Pancreas (tissue), 10 donors: Measurements from ENCODE around the gene TFDP2. TPM values are rescaled to one million over a fixed set of nuclear protein-coding genes. Genes with fewer than 3 reads are reported as not detected.

Source experiments
- ATAC-seq, 4 donors: fragments of 200-7000 bp; cut with Tn5 transposase; one replicate each; pipeline versions ENCODE4 v1.8.0 to v1.9.1; 2020; ENCODE audit warnings: mild to moderate bottlenecking in 4 of 4, moderate library complexity in 4 of 4
- DNase-seq, 6 donors: peaks; one replicate each; pipeline ENCODE4 v3.0.0-alpha.2; 2020
- FAIRE-seq: peaks from 2 replicates; lab custom pipeline; 2012; peaks lifted over from hg19 to GRCh38; lab: Jason Lieb, UNC
- H3K27ac ChIP-seq, 4 donors: fragments of 200-600 bp; sonication (generic); 1 replicate in 3 of 4; 2 replicates in 1 of 4; pipeline versions ENCODE4 v1.5.0 to v1.8.0; 2020
- H3K27me3 ChIP-seq, 4 donors: fragments of 200-600 bp; one replicate each; pipeline ENCODE4 v1.8.0; 2021
- H3K36me3 ChIP-seq, 3 donors: fragments of 200-600 bp; sonication (generic) in 1 of 3; one replicate each; pipeline versions ENCODE4 v1.5.0 to v1.8.0; 2020 to 2021
- H3K4me1 ChIP-seq, 3 donors: fragments of 200-600 bp; one replicate each; pipeline ENCODE4 v1.8.0; 2021
- H3K4me3 ChIP-seq, 4 donors: fragments of 200-600 bp; sonication (generic) in 2 of 4; one replicate each; pipeline versions ENCODE4 v1.5.0 to v1.8.0; 2020 to 2021
- H3K9me3 ChIP-seq, 4 donors: fragments of 200-600 bp; one replicate each; pipeline ENCODE4 v1.8.0; 2021
- WGBS, 2 donors: extraction: QIAGEN DNeasy Blood & Tissue Kit; methylation state at CpG; one replicate each; pipeline ENCODE4 v1.1.7; 2013; 5-methylcytosine and 5-hydroxymethylcytosine counted together
- intact Hi-C, 3 donors: fragments of 100-400 bp; cut with DNase I; formaldehyde crosslinking; loops; one replicate each; pipeline versions ENCODE4 v1.11.1 to v1.14.2; 2022
- polyA plus RNA-seq, 2 donors: library from polyadenylated mRNA; stranded (reverse); fragments of 200-250 nt; gene quantifications; one replicate each; pipeline ENCODE4 v1.2.3, GENCODE V29; 2013
- total RNA-seq, 6 donors: library from RNA; stranded (reverse); fragmentation: NEBNext Ultra II Directional in 4 of 6; extraction: Animal tissue kit (Norgen Biotek cat#: 25700) in 4 of 6; gene quantifications; one replicate each; pipeline versions ENCODE4 v1.2.1 to v1.2.4, GENCODE V29; 2021 to 2023
- TF ChIP-seq, protein P1 (sequence below), 4 donors: fragments of 200-600 bp; sonication (generic) in 3 of 4; IDR thresholded peaks; one replicate each; pipeline versions ENCODE4 v1.5.0 to v1.8.0; 2021; ENCODE audit warnings: antibody characterized with exemption in 4 of 4
- donor health status: healthy with polysubstance abuse.
- donor health status: DM: no; HTN: no; CAD: no; lungs with moderate emphysema.
- donor health status: DM: no; HTN: no; CAD: no.
- donor health status: control.
- donor health status: control.
- donor health status: Bipolar disorder and iron deficiency.
- donor health status: DM: yes; HTN: yes; CAD: no.
- donor health status: DM: no; HTN: no; CAD: no.
- donor health status: DM: no; HTN: no; CAD: no.
- donor health status: DM: yes; HTN: yes; CAD: no.

Gene TFDP2
- total and polyA plus RNA-seq, 8 donors: 4.6 to 25.7 (median 16.8) TPM

DNA sequence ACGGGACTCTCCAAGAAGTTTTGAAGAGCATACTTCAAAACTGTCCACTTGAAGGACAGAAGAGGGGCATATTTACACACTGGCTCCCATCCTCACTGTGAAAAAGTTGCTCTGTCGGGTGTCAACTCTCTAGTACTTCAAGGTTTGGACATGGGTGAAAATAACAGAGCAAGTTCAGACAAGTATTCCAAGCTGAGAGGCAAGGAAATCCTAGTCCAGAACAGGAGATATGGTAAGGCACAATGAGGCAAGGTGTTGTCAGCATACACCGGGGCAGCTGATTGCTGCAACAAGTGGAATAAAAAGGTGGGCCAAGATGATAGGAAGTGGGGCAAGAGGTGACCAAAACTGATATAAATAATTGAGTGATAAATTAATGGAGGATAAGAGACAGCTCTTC is 4.8 kb upstream of the TFDP2 start:
- FAIRE-seq: no peak

DNA sequence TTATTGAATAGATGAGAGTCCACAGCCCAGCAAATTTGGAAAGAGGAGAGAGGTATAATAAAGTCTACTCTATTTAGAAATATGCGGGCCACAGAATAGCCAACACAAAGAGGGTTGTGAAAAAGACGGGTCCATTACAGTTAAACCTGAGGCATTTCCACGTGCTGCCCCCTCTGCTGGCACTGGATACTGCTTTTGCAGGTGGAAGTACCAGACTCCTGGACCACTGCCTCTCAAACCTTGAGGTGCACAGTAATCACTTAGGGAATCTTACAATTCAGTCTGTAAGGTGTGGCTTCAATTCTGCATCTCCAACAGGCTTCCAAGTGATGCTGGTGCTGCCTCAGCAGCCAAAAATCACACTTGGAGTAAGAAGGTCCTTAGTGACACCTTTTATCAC is 3.0 kb upstream of the TFDP2 start:
- DNase-seq (no peak), FAIRE-seq (no peak), ATAC-seq (no peak)
- intact Hi-C loops: no loop called here
- 23 to 25% methylated on average over 3 of the region's 3 CpGs for WGBS, 2 donors
- TF ChIP-seq, protein P1, sequence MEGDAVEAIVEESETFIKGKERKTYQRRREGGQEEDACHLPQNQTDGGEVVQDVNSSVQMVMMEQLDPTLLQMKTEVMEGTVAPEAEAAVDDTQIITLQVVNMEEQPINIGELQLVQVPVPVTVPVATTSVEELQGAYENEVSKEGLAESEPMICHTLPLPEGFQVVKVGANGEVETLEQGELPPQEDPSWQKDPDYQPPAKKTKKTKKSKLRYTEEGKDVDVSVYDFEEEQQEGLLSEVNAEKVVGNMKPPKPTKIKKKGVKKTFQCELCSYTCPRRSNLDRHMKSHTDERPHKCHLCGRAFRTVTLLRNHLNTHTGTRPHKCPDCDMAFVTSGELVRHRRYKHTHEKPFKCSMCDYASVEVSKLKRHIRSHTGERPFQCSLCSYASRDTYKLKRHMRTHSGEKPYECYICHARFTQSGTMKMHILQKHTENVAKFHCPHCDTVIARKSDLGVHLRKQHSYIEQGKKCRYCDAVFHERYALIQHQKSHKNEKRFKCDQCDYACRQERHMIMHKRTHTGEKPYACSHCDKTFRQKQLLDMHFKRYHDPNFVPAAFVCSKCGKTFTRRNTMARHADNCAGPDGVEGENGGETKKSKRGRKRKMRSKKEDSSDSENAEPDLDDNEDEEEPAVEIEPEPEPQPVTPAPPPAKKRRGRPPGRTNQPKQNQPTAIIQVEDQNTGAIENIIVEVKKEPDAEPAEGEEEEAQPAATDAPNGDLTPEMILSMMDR (IDR thresholded peaks at IDR 0.05): no peak
- H3K36me3 ChIP-seq: no peaks in the 10 kb centered on the region
- H3K4me3 ChIP-seq: no peak overlapping the region
- no peaks in the 10 kb centered on the region for H3K9me3 ChIP-seq
- no peaks in the 10 kb centered on the region for H3K27me3 ChIP-seq
- peaks cover 5 to 9% (median 6%) of the 10 kb centered on the region in 3 donors for H3K4me1 ChIP-seq
- no peak overlapping the region for H3K27ac ChIP-seq

More for the DNA sequence above, 4.8 kb upstream of the TFDP2 start:
- no peaks in the 10 kb centered on the region for H3K27me3 ChIP-seq
- TF ChIP-seq, protein P1 (IDR thresholded peaks at IDR 0.05): no peak
- WGBS, 2 donors: 79 to 85% methylated on average over 3 of the region's 3 CpGs
- H3K9me3 ChIP-seq: no peaks in the 10 kb centered on the region
- no peak overlapping the region for H3K27ac ChIP-seq
- intact Hi-C loops: no loop called here
- no peak overlapping the region for H3K4me3 ChIP-seq
- no peaks in the 10 kb centered on the region for H3K36me3 ChIP-seq
- ATAC-seq (no peak), DNase-seq (no peak)
- H3K4me1 ChIP-seq: no peaks in the 10 kb centered on the region

DNA sequence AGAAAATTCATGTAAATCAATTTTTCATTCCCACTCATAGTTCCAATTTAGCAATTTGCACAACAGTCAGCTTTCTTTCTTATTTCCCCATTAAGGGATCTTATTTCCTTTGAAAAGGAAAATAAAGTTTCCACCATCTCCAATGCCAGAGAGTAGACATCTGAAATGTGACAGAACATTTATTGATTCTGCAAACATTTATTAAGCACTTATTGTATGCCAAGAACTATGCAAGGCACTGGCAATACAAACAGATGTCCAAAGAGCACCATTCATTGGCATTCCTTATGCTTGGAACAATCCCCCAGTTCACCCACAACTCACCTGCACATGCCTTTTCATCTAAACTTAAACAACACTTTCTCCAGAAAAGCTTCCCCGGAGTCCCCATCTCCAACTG is 2.5 kb upstream of the TFDP2 start:
- Histone ChIP-seq H3K27ac (no peak overlapping the region), H3K27me3 (no peaks in the 10 kb centered on the region), H3K9me3 (no peaks in the 10 kb centered on the region), H3K4me1 (peaks cover 5 to 9% (median 6%) of the 10 kb centered on the region in 3 donors), H3K36me3 (no peaks in the 10 kb centered on the region), H3K4me3 (no peak overlapping the region)
- WGBS, 2 donors: 74 to 86% methylated on average over 1 of the region's 1 CpG
- intact Hi-C loops: no loop called here
- FAIRE-seq (no peak), DNase-seq (no peak), ATAC-seq (no peak)
- TF ChIP-seq, protein P1 (IDR thresholded peaks at IDR 0.05): no peak

DNA sequence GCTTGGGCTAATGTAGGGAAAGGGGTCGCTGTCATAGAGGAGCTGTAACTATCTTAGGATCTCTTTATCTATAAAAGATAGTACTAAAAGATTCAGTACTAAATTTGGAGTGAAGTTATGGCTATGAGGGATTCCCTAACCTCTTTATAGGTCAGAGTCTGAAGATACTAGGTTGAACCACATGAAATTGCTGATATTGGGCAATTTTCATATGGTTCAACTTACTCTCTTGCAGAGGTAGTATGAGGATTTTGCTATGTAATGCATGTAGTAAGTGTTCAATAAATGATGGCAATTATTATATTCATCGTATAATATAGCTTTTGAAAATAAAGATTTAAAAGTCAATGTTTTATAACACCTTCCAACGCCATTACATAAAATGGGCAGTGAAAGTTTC is 1.9 kb upstream of the TFDP2 start:
- no peaks in the 10 kb centered on the region for H3K27me3 ChIP-seq
- DNase-seq: no peak
- intact Hi-C loops: no loop called here
- 79% methylated on average over 3 of the region's 3 CpGs for WGBS, 2 donors
- no peak for ATAC-seq
- FAIRE-seq: no peak
- TF ChIP-seq, protein P1 (IDR thresholded peaks at IDR 0.05): no peak
- H3K9me3 ChIP-seq: no peaks in the 10 kb centered on the region
- H3K4me1 ChIP-seq: peaks cover 5 to 9% (median 6%) of the 10 kb centered on the region in 3 donors
- H3K36me3 ChIP-seq: no peaks in the 10 kb centered on the region
- H3K4me3 ChIP-seq: no peak overlapping the region
- H3K27ac ChIP-seq: no peak overlapping the region

DNA sequence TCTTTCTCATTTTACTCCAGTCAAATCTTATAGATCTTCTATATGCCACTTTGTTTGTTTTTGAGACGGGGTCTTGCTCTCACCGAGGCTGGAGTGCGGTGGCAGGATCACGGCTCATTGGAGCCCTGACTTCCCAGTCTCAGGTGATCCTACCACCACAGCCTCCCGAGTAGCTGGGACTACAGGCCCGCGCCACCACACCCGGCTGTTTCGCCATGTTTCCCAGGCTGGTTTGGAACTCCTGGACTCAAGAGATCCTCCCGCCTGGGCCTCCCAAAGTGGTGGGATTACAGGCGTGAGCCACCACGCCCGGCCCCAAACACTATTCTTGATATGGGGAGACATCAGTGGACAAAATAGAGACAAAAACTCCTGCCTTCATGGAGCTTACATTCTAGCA is 927 bp upstream of the TFDP2 start:
- Histone ChIP-seq H3K4me1 (peaks cover 5 to 9% (median 6%) of the 10 kb centered on the region in 3 donors), H3K4me3 (no peak overlapping the region), H3K27ac (no peak overlapping the region), H3K9me3 (no peaks in the 10 kb centered on the region), H3K36me3 (no peaks in the 10 kb centered on the region), H3K27me3 (no peaks in the 10 kb centered on the region)
- WGBS, 2 donors: 89 to 94% methylated on average over 13 of the region's 13 CpGs
- no peak for ATAC-seq
- intact Hi-C loops: no loop called here
- TF ChIP-seq, protein P1 (IDR thresholded peaks at IDR 0.05): no peak
- no peak for FAIRE-seq
- no peak for DNase-seq
